Stimulated activated CD4-positive, alpha-beta T cell treated with anti-CD3 and anti-CD28 coated beads, Interleukin-1b, Interleukin-23, amount 100 ng/mL, for 1 hour (primary cell): ENCODE data around the gene MOGAT1.

Experiments used
- DNase-seq, 2 donors: peaks; one replicate each; pipeline ENCODE4 v3.0.0-alpha.2; 2020; ENCODE audit warnings: low read depth in 2 of 2

MOGAT1 gene, protein sequence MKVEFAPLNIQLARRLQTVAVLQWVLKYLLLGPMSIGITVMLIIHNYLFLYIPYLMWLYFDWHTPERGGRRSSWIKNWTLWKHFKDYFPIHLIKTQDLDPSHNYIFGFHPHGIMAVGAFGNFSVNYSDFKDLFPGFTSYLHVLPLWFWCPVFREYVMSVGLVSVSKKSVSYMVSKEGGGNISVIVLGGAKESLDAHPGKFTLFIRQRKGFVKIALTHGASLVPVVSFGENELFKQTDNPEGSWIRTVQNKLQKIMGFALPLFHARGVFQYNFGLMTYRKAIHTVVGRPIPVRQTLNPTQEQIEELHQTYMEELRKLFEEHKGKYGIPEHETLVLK

DNA sequence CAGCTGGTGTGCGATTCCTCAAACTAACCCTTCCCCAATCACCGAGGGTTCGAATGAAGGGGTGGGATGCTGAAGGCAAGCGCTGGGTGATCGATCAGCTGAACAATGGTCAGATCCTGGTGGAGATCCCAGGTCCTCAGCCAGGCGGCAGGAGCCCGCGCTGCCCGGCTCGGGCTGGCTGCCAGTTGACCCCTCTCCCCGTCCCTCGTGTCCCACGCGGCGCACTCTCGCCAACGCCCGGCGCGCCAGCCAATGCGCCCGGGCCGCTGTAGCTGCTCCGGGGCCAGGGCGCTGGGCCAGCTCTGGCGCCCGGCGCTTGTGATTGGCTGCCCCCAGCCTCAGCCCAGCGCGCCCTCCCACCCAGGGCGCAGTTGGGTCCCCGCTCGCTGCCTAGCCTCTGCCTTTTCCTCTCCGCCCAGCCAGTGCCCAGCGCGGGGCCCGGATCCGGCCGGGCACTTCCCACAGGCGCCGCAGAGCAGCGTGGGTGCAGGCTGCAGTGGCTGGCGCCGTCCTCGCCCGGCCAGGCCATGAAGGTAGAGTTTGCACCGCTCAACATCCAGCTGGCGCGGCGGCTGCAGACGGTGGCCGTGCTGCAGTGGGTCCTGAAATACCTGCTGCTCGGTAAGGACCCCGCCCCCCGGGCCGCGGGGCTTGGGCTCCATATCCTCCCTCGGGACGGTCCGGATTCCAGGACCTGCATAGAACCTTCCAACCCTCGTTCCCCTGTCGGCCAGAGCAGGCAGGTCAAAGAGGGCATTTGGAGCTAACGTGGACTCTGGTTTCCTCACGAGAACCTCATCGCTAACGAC lies at the start of gene MOGAT1:
Gene MOGAT1 (plus strand): TSS at position 400 of the 809 bp plus-strand sequence. CDS start 128 bp downstream, at position 528.
- DNase-seq: no peak

DNA sequence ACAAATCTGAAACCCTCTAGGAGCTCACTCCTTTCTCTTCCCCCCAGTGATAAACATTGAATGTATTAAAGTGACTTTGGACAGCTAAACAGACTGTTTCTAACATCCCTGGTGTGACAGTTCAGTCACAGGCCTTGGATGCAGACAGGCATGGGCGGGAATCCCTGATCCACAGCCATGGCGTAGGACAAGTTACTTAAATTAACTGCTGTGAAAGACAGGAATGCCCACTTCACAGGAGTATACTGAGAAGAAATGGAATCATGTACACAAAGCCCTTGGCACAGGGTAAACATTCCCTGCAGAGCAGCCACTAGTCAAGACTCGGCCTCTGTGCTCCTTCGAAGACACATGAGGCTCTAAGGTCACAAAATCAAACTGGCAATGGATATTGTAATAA lies 49.6 kb upstream of the MOGAT1 start:
- DNase-seq: no peak

DNA sequence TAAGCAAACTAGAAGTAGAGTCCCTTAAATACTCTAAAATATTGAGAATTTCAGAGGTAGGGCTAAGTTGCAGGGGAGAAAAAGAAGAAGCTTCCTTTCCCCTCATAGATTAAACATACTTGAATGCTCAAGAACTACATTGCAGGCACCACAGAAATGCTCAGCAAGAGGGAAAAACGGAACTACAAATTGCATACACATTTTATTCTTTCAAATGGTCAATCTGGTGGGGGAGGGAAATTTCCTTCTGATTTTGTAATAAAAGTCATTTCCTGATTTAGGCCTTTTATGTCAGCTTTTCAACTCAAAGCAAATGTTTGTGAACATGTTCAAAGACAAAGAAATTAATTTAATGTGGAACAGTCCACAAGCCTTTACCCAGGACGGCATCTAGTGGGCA lies 48.5 kb upstream of the MOGAT1 start:
- DNase-seq: no peak

DNA sequence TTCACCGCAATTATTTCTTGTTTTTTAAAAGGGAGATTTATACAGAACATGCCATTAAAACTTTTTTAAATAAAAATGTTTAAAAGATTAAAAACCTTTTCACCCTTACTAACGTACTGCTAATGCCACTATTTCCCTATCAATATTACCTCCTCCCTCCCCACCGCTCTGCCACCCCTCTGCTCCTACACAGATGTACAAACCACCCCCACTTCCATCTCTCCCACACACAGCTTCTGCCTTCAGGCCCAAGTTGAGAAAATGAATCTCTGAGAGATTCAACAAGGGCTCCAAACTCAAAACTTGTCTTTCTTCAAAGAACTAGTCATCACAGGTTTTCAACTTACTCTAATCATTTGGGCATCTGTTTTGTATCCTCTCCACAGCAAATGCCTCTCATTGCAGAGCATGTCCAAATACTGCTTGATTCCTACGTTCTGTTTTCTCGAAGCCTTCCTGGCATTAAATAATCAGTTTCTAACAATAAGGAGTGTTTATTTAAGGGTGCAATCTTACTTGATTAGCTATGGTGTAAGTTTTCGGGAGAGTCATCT lies 47.6 kb upstream of the MOGAT1 start:
- DNase-seq: no peak

DNA sequence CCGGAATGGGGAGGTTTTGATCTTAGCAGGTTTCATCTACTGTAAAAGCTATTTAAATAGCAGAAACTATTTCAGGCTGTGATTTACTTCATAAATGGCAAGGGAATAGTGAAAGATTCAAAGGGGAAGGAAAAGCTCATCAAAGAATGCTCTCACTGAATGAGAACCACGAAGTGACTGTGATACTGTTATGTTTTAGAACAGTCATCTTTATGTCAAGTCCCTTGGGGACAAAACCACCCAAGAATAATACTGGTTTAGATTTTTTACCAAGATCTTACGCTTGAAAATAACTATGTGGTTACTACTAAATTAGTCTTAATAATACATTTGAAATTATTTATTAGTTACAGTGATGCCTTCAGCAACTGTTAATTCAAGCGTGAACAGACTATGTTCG lies 43.7 kb upstream of the MOGAT1 start:
- DNase-seq: no peak

DNA sequence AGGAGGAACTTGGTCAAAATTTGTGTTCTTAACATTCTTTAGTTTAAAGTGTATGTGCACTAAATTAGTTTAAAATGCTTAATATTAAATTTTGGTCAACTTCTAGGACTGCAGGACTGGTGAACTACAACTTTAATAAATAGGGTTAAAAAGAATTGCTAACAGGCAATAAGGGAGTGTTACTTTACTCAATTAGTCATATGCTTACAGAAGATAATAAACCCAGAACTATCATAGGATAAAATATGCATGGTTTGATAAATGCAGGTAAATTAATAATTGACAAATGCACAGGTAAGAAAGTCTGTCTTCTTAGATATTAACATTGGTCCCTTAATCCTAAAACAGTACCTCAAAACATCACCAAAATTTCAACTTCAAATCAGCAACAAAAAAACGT lies 36.2 kb upstream of the MOGAT1 start:
- no peak for DNase-seq

DNA sequence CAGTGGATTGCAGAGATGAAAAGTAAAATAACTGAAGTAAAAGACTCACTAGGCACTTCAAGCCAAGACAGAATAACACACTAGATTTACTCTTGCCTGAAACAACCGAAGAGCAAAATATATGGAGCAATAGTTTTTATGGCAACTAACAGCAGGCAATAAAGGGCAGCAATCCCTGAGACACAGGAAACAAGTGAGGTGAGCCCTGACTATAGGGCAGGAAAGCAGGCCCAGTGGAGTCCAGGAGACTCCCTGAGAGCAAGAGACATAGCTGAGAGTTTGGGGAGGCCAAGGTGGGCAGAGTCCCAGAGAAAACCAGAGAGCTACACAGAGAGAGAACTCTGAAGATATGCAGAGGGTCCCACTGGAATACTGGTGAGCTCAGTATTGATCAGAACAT lies 34.4 kb upstream of the MOGAT1 start:
- DNase-seq: no peak

DNA sequence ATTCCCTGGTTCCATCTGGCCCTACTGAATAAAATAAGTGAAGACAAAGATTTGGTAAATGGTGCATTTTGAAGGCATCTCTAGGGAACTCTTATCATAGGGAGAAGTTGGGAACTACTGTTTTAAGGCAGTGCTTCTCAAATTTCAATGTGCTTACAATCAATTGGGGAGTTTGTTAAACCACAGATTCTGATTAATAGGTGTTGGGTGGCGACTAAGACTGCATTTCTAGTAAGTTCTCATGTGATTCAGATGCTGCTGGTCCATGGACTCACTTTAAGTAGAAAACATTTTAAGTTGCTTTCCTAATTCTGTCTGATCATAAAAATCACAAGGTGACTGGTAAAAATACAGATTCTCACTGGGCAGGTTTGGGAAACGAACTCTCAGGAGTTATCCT lies 30.1 kb upstream of the MOGAT1 start:
- DNase-seq: no peak

DNA sequence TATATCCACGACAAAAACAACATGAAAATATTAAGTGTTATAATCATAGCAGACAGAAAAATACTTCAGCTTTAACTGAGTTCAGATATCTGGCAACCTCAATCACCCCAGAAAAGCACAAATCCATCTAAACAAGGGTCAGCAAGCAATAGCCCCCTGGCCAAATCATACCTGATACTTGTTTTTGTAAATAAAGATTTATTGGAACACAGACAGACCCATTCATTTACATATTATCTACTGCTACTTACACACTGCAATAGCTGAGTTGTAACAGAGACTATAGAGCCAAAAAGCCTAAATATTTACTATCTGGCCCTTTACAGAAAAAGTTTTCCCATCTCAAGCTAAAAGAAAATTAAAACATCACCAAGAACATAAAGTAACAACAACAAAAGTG lies 28.3 kb upstream of the MOGAT1 start:
- no peak for DNase-seq

DNA sequence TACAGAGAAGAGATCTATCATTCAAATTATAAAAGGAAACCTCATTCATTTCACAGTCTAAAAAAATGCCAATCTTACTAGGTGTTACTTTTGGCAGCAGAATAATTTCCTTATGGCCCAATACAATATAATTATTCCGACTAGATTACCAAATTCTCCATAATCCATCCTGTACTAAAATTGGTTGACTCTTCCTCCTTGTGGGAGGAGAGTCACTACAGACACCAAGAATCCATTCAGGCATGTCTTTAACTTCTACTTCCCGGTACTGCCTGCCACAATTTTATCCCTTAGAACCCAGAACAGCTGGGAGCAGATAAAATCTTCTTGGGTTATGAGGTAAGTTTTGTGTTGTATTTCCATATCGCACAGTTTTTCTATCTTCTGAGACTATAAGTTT lies 25.4 kb upstream of the MOGAT1 start:
- no peak for DNase-seq

DNA sequence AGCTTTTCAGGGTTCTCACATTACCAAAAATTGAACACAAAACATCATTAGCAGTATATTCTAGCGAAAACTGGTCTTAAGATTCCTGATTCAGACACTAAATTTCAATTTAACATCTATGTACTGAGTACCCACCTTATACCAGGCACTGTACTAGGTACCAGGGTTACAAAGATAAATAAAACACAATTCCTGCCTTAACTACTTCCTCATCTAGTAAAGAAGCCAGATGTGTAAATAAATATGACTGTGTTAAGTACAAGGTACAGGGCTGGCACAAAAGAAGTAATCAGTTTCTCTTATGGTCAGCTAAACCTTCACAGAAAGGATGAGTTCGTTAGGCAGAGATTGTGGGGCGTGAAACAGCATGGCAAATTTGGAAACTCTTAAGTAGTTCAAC lies 21.7 kb upstream of the MOGAT1 start:
- no peak for DNase-seq

DNA sequence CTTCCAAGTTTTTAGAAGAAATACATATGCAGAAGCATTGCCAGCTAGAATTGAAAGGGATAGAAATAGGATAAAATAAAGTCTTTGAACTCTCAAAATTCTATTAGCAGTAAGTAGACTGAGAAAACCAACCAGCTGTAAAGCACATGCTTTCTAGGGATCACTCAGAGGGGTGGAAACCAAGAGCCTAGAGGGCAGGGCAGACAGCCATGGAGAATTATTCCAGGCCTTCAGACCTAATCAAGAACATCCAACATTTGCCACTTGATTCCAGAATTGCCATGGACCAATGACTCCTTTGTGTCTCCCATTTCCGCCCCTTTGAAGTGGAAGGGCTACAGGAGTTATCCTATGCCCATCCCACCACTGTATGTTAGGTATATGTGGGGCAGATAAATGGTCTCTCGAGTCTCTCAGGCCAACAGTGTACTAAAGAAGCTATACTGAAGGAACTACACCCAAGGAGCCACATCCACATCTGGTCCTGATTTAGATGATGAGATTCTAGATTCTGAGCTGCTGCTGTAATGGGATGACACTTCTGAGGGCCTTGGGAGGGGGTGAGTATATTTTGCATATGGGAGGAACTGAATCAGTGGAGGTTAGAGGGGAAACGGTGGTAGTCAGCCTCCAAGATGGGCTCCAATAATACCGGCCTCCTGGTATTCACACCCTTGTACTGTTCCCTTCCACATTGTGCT lies 19.6 kb upstream of the MOGAT1 start:
- no peak for DNase-seq

DNA sequence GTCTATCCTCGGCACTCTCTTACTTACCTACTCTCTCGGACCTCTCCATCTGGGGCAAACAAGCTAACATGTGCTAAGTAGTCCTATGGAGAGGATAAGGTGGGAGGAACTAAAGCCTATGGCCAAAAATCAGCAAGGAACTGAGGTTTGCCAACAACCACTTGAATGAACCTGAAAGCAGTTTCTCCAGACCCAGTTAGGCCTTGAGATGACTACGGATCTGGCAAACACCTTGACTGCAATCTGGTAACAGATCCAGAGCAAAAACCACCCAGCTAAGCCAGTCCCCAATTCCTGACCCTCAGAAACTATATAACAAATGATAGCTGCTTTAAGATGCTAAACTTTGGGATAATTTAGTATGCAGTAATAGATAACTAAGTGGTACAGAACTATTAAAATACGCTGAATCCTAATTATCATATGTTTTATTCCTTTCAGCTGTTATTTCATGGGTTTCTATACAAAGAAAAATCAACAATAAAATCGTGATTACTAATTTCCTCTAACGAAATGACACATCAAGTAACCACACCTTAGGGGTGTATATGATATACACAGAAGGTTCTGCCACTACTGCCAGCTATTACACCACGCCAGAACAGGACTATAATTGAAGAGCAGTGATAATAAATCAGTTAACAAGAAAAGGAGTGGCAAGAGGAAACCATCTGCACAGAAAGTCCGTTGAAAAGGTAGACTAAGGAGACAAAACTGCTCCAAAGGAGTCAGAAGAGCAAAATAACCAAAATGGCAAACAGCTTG lies 18.8 kb upstream of the MOGAT1 start:
- DNase-seq: no peak

DNA sequence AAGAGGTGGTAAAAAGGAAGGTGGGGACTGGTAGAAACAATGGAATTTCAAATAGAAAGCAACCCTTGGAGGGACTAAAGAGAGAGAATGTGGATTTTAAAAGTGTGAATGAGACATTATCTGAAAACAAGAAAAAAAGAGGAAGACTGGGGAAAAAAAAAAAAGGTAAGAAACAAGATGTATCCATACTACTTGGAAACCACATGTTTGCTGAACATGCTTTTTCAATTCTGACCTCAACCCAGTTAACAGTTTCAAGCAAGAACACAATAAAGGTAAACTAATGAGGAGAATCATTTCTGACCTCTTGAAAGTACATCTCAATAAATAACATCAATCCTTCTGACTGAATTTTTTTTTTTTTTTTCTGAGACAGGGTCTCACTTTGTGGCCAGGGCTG lies 18.2 kb upstream of the MOGAT1 start:
- no peak for DNase-seq

DNA sequence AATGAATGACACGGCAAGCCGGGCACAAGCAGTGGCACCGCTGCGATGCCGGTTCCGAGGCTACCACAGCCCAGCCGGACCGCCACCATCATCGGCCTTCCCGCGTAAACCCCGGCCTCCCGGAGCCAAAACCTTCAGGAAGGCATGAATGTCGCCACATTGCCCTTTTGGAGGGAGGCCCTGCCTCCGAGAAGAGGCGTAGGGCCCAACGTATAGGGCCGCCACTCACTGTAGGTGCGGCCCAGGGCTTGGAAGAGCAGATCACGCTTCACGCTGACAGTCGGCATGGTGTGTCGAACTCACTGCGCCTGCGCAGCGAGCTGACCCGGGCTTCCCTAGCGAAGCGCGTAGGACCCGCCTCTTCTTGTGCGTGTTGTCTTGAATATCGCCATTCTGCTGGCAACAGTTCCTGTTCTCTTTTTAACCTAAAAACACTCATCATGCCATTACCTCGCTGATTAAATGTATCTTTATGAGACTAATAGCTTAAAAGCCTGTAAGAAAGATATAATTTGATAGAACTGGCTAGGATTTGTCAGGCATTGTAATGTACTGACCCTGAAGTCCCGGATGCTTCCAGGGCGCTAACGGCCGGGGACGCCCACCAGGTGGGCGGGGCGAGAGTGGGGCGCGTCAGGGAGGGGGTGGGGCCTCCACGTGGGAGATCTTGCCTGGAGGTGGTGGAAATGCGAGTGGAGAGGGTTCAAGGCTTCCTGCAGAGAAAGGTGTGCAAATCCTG lies 15.5 kb upstream of the MOGAT1 start, which contains the start of gene FARSB:
Gene FARSB (minus strand): TSS at position 306 of the 739 bp plus-strand sequence. CDS start 19 bp downstream, at position 287.
- peak; percentile 85 for DNase-seq

DNA sequence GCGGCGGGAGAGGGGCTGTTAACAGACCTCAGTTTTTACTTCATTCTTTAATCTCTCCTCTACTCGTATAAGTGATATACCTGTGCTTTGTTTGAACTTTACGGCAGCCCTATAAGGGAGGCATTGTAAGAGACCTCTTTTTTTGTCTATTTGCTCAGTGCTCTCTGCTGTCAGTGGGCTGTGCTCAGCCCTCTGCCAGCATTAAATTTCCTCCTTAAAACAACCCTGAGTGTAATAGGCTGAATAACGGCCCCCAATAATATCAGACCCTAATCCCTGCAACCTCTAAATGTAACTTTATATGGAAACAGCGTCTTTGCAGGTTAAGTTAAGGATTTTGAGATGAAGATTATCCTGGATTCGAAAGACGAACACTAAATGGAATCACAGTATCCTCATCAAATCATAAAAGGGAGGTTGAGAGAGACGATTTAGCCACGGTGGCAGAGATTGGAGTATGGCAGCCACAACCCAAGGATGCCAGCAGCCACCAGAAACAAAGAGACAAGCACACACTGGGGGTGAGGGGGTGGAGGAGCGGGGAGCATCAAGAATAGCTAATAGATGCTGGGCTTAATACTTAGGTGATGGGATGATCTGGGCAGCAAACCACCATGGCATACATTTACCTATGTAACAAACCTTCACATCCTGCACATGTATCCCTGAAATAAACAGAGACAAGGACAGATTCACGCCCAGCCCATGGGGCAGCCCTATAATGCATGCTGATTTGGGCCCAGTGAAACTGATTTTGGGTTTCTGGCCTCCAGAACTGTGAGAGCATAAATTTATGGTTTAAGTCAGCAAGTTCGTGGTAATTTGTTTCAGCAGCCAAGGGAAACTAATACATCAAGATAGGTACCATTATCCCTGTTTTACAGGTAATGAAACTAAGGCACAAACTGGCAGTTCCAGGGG lies 14.7 kb upstream of the MOGAT1 start:
- DNase-seq: no peak

DNA sequence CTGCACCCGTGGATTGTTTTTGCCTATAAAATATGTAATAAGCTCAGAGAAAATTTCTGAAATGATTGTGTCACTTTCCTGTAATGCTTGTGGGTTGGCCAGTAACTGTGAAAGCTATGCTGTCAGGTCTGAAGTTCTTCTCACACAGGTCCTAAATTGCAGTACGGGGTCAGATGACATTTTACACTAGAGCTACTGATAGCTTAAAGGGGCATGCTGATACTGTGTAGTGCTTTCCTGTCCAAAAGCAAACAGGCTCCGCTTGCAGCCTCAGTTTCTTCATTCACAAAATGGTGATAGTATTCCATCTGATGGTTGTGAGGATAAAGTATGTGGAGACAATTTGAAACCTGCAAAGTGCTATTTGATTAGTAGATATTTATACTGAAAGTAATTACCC lies 8.0 kb upstream of the MOGAT1 start:
- DNase-seq: no peak

DNA sequence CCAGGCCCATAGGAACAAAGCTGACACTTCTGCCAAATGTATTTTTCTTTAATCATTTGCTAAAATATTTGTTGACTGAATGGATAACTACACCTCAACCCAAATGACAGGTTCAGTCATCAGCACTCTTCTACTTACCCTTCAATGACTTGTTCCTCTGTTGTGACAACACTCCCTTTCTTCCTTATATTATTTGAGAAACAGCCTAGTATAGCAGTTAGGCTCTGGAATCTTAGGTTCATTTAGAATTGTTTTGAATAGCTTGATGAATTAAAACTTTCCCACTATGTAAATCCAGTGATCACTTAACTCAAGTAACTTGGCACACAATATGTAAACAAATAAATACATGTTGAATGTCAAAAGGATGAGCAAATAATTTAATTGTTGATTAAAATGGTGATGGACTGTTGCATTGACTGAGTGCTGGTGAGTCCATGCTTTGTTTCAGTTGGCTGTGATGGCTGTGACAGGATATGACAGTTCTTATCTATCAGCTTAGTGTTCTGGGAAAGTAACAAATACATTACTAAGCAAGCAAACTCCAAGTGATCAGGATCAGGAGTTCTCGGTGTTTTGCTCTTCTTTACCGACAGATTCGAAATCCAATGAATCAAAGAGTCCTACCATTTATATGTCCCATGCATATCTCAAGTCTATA lies 2.8 kb upstream of the MOGAT1 start:
- no peak for DNase-seq

DNA sequence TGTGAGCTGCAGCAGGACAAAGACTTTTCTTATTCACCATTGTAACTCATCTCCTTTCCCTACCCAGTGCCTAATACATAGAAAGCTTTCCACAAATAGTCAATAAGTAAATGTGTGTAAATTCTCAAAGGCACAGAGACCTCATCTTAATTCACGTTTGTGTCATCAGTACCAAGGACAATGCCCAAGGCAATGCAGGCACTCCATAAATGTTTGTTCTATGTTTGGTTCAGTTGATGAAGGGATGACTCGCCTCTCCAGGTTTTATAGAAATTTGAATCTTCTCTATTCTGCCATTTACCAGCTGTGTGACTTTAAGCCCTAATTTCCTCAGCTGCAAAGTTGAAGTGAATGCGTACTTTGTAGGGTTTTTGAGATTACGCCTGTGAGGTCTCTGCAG lies 2.1 kb upstream of the MOGAT1 start:
- no peak for DNase-seq
